Measurements from ENCODE around the gene MED13L. TPM values are rescaled to one million over a fixed set of nuclear protein-coding genes. Genes with fewer than 3 reads are reported as not detected.

MED13L gene
- total and polyA plus RNA-seq, 8 donors = 92.4 to 123 (median 97.0) TPM

DNA sequence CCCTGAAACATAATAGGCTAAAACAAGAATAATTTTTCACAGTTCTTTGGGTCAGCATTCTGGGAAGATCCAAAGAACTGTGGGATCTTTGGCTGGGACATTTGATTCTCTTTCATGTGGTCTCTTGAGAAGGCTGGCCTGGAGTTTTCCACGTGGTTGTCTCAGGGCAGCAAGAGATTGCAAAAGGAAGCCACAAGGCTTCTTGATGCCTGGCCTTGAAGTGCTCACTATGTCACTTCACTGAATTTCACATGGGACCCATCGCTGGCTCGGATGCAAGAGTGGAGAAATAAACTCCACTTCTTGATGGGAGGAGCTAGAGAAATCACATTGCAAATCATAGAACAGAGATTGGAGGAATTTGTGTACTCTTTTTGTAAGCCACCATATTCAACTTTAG, 343.4 kb downstream of the MED13L start:
- peak; percentile 12 for ATAC-seq
- H3K27ac ChIP-seq = no peak overlapping the region
- TF ChIP-seq, protein P1, sequence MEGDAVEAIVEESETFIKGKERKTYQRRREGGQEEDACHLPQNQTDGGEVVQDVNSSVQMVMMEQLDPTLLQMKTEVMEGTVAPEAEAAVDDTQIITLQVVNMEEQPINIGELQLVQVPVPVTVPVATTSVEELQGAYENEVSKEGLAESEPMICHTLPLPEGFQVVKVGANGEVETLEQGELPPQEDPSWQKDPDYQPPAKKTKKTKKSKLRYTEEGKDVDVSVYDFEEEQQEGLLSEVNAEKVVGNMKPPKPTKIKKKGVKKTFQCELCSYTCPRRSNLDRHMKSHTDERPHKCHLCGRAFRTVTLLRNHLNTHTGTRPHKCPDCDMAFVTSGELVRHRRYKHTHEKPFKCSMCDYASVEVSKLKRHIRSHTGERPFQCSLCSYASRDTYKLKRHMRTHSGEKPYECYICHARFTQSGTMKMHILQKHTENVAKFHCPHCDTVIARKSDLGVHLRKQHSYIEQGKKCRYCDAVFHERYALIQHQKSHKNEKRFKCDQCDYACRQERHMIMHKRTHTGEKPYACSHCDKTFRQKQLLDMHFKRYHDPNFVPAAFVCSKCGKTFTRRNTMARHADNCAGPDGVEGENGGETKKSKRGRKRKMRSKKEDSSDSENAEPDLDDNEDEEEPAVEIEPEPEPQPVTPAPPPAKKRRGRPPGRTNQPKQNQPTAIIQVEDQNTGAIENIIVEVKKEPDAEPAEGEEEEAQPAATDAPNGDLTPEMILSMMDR (IDR thresholded peaks at IDR 0.05) = no peak

DNA sequence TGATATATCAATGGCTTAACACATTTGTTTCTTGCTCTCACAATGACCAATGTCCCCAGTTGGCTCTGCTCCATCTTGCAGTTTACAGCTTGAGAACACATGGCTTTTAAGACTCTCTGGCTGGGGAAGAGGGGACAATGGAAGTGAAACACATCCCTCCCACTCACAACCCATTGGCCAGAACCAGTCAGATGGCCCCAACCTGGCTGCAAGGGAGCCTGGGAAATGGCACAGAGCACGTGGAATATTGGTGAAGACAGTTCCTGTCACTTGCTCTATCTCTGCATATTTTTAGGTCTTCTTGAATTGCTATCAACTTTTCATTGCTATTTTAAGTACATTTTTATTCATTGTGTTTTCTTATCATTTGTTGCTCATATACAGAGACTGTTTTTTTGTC, 345.4 kb downstream of the MED13L start:
- no peak for DNase-seq
- no peaks in the 10 kb centered on the region for H3K9me3 ChIP-seq
- no peaks in the 10 kb centered on the region for H3K4me1 ChIP-seq
- H3K27me3 ChIP-seq = peaks cover 0 to 8% of the 10 kb centered on the region in 2 donors
- TF ChIP-seq, protein P1 (IDR thresholded peaks at IDR 0.05) = no peak
- no peak for ATAC-seq
- no peak overlapping the region for H3K27ac ChIP-seq
- H3K4me3 ChIP-seq = no peak overlapping the region
- no peaks in the 10 kb centered on the region for H3K36me3 ChIP-seq
- intact Hi-C loops (cut with DNase I) = no loop called here

More for the DNA sequence above, 343.4 kb downstream of the MED13L start:
- Histone ChIP-seq H3K36me3 (no peaks in the 10 kb centered on the region), H3K9me3 (peaks cover 0 to 5% of the 10 kb centered on the region in 2 donors), H3K4me1 (no peaks in the 10 kb centered on the region), H3K4me3 (no peak overlapping the region), H3K27me3 (peaks cover 0 to 8% of the 10 kb centered on the region in 2 donors)
- DNase-seq = no peak
- intact Hi-C loops (cut with DNase I) = no loop called here

DNA sequence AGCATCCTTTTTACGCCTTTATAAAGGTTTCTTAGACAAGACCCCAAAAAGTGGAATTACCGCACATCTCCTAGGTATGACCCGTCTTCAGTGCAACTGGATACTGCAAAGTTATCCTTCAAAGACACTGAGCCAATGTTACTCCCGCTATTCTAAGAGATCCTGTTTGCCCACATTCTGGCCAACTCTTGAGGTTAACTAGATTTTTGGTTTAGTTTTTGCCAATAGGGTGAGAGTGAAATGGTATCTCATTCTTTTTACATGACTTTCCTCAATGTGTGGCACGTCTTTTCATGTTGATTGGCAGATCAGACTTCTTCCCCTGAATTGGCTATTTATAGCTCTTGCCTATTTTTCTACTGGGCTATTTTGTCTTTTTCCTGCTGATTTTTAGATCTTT, 347.2 kb downstream of the MED13L start:
- peaks cover 0 to 8% of the 10 kb centered on the region in 2 donors for H3K27me3 ChIP-seq
- no peak for ATAC-seq
- no peak overlapping the region for H3K27ac ChIP-seq
- DNase-seq = no peak
- H3K36me3 ChIP-seq = no peaks in the 10 kb centered on the region
- H3K4me1 ChIP-seq = no peaks in the 10 kb centered on the region
- no peak overlapping the region for H3K4me3 ChIP-seq
- TF ChIP-seq, protein P1 (IDR thresholded peaks at IDR 0.05) = no peak
- intact Hi-C loops (cut with DNase I) = no loop called here
- no peaks in the 10 kb centered on the region for H3K9me3 ChIP-seq

DNA sequence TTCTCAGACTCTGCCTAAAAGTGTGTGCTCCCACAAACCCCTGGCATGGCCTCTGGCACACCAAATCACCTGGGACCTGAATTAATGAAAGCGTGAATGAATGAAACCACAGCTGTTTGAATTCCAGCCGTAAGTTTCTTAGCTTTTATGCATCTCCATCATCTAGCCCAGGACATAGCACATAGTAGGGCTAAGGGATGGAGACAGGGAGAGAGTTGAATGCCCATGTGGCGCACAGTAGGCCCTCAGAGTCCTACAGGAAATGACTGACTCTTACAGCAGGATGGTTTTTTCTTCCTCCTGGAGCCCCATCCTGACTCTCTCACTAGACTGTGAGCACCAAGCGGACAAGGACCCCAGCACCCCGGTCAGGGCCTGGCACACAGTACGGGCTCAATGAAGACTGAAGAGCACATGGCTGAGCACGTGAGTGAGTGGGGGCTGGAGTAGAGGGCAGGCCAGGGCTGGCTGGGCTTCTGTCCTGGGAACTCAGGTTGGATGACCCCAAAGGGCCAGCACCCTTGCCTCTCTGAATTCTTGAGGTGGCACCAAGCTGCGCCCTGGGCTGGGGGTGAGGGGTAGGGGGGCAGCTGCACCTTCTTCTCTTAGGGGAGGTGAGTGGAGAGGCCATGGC, 351.3 kb downstream of the MED13L start:
- ATAC-seq (no peak), DNase-seq (no peak)
- no peaks in the 10 kb centered on the region for H3K36me3 ChIP-seq

DNA sequence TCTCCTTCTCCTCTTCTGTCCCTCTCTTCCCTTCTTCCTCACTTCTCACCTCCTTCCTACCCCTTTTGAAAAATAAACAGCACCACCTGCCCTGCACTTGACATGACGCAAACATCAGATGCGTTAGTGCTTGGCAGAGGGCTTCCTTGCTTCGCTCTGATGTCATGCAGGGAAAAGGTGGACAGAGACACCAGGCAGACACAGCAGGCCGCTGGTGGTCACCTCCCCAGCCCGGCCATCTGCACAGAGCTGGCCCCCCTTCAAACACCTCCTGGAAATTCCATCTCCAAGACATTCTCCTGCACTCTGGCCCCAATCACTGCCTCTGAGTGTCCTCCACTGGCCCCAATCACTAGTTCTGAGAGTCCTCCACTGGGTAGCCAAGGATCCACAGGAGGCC, 353.6 kb downstream of the MED13L start:
- no peaks in the 10 kb centered on the region for H3K36me3 ChIP-seq
- H3K4me1 ChIP-seq = no peaks in the 10 kb centered on the region
- TF ChIP-seq, protein P1 (IDR thresholded peaks at IDR 0.05) = no peak
- peaks cover 0 to 7% of the 10 kb centered on the region in 2 donors for H3K9me3 ChIP-seq
- ATAC-seq (no peak), DNase-seq (no peak)
- intact Hi-C loops (cut with DNase I) = no loop called here
- H3K27ac ChIP-seq = no peak overlapping the region
- H3K27me3 ChIP-seq = peaks cover 0 to 20% of the 10 kb centered on the region in 2 donors
- no peak overlapping the region for H3K4me3 ChIP-seq

More for the DNA sequence above, 351.3 kb downstream of the MED13L start:
- peaks cover 0 to 18% of the 10 kb centered on the region in 2 donors for H3K27me3 ChIP-seq
- intact Hi-C loops (cut with DNase I) = no loop called here
- no peak overlapping the region for H3K27ac ChIP-seq
- peaks cover 0 to 7% of the 10 kb centered on the region in 2 donors for H3K9me3 ChIP-seq
- H3K4me1 ChIP-seq = no peaks in the 10 kb centered on the region
- TF ChIP-seq, protein P1 (IDR thresholded peaks at IDR 0.05) = no peak
- no peak overlapping the region for H3K4me3 ChIP-seq

All from left lung (tissue), 10 donors.